ENCODE results near the gene SDC3.

The SDC3 gene

DNA sequence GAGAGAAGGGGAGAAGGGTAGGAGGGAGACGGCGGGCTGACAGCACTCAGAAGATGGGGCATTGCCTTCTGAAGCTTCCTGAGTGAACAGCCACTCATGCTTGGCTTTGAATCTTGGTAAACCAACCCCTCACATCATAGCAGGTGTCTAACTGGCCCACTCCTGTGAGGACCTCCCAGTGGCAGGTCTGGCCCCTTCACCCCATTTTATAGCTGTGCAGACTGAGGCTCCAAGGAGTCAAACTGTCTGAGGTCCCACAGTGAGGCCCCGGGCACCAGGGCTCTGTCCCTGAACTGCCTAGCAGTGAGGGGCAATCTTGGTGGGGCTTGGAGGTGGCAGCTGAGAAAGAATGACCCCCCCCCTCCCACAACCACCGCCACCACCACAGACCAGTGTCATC is 41.0 kb downstream of the SDC3 start:
- no peak overlapping the region for H3K4me3 ChIP-seq (ENCODE audit: insufficient read depth in 1 of 2, low read depth in 1 of 2, low read length in 2 of 2)
- DNase-seq: no peak
- no peak overlapping the region for H2BK5ac ChIP-seq (ENCODE audit: low read depth, low read length, poor library complexity, severe bottlenecking)
- no peak overlapping the region for H3K4ac ChIP-seq (ENCODE audit: low read depth in 1 of 2, low read length in 2 of 2)
- no peak overlapping the region for H4K91ac ChIP-seq (ENCODE audit: low read length)
- H4K8ac ChIP-seq (ENCODE audit: low read length): no peak overlapping the region
- peaks cover 2% of the 10 kb centered on the region for H3K79me1 ChIP-seq (replicated peaks; ENCODE audit: low read length, poor library complexity, severe bottlenecking)
- no peak overlapping the region for H3K18ac ChIP-seq (ENCODE audit: low read depth in 1 of 2, low read length in 2 of 2)
- H3K14ac ChIP-seq (ENCODE audit: low read length in 2 of 2): no peak overlapping the region
- H3K4me2 ChIP-seq (ENCODE audit: low read length, poor library complexity, severe bottlenecking): no peak overlapping the region
- no peak overlapping the region for H2BK120ac ChIP-seq (ENCODE audit: low read depth, low read length)
- H2AFZ ChIP-seq (ENCODE audit: low read depth, low read length): no peak overlapping the region
- 80% methylated on average over 1 of the region's 4 CpGs for WGBS
- no peak overlapping the region for H2BK12ac ChIP-seq (ENCODE audit: low read length in 2 of 2)
- H3K9me3 ChIP-seq (ENCODE audit: control insufficient read depth, low read length): peaks cover 8% of the 10 kb centered on the region
- H3K27ac ChIP-seq (ENCODE audit: low read length, poor library complexity, severe bottlenecking): no peak overlapping the region
- no peaks in the 10 kb centered on the region for H3K4me1 ChIP-seq (ENCODE audit: control insufficient read depth, insufficient read depth, low read depth, low read length)
- no peak overlapping the region for H2BK15ac ChIP-seq (ENCODE audit: low read depth, poor library complexity, severe bottlenecking)
- no peak overlapping the region for H2AK5ac ChIP-seq (ENCODE audit: low read length, severe bottlenecking)
- H3K36me3 ChIP-seq (ENCODE audit: control insufficient read depth in 1 of 2, insufficient read depth in 2 of 2, low read depth in 1 of 2, low read length in 2 of 2): peaks cover 9 to 24% of the 10 kb centered on the region in 2 experiments
- no peak overlapping the region for H3K23ac ChIP-seq (ENCODE audit: low read length in 2 of 2)
- H3K27me3 ChIP-seq (ENCODE audit: control insufficient read depth in 1 of 2, insufficient read depth in 1 of 2, low read length in 2 of 2): peaks cover 0 to 8% of the 10 kb centered on the region in 2 experiments
- no peak overlapping the region for H3K9ac ChIP-seq (ENCODE audit: low read length)

DNA sequence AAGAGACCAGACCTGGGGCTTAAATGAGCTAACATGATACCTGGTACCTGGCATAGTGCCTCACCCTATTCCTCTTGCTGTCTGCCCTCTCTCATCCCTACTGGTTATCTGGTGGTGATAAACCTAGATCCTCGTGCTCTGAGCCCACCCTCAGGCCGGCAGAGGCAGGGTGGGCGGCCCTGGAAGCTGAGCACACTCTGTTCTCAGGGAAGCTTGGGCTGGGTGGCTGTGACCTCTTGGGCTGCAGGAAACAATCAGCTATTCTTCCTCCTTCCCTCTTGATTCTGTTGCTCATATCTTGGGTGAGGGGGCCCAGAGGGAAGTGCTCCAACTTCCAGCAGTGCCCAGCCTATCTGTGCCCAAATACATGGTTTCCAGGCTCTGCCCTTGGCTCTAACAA is 42.0 kb downstream of the SDC3 start:
- Histone ChIP-seq H3K4me2 (ENCODE audit: low read length, poor library complexity, severe bottlenecking) (no peak overlapping the region), H3K4me1 (ENCODE audit: control insufficient read depth, insufficient read depth, low read depth, low read length) (no peaks in the 10 kb centered on the region), H3K18ac (ENCODE audit: low read depth in 1 of 2, low read length in 2 of 2) (no peak overlapping the region), H2BK12ac (ENCODE audit: low read length in 2 of 2) (no peak overlapping the region), H3K9ac (ENCODE audit: low read length) (no peak overlapping the region), H3K27me3 (ENCODE audit: control insufficient read depth in 1 of 2, insufficient read depth in 1 of 2, low read length in 2 of 2) (peaks cover 0 to 8% of the 10 kb centered on the region in 2 experiments), H3K79me1 (replicated peaks; ENCODE audit: low read length, poor library complexity, severe bottlenecking) (peaks cover 2% of the 10 kb centered on the region), H3K36me3 (ENCODE audit: control insufficient read depth in 1 of 2, insufficient read depth in 2 of 2, low read depth in 1 of 2, low read length in 2 of 2) (peaks cover 0 to 15% of the 10 kb centered on the region in 2 experiments), H3K4ac (ENCODE audit: low read depth in 1 of 2, low read length in 2 of 2) (no peak overlapping the region), H2BK120ac (ENCODE audit: low read depth, low read length) (no peak overlapping the region), H3K4me3 (ENCODE audit: insufficient read depth in 1 of 2, low read depth in 1 of 2, low read length in 2 of 2) (no peak overlapping the region), H2BK5ac (ENCODE audit: low read depth, low read length, poor library complexity, severe bottlenecking) (no peak overlapping the region), H2AK5ac (ENCODE audit: low read length, severe bottlenecking) (no peak overlapping the region), H2BK15ac (ENCODE audit: low read depth, poor library complexity, severe bottlenecking) (no peak overlapping the region), H4K91ac (ENCODE audit: low read length) (no peak overlapping the region), H3K9me3 (ENCODE audit: control insufficient read depth, low read length) (no peaks in the 10 kb centered on the region), H3K23ac (ENCODE audit: low read length in 2 of 2) (no peak overlapping the region), H4K8ac (ENCODE audit: low read length) (no peak overlapping the region), H3K14ac (ENCODE audit: low read length in 2 of 2) (no peak overlapping the region), H3K27ac (ENCODE audit: low read length, poor library complexity, severe bottlenecking) (no peak overlapping the region), H2AFZ (ENCODE audit: low read depth, low read length) (no peak overlapping the region)
- DNase-seq: no peak
- WGBS: 89% methylated on average over 3 of the region's 3 CpGs

DNA sequence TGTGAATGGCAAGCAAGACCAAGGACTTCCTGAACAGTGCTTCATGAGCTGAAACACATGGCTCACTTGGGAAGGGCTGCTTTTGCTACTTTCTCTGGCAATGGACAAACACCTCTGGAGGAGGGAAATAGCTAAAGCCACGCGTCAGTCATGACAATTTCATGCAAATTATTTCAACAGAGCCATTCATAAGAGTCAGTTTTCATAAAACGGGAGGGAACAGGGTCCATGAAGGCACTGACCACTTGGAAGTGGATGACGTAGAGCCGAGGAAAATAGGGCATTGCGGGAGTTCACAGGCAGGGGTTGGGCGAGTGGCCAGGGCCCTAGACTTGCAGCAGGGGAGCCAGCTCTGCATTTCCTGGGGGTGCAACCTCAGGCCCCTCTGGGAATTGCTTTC is 43.9 kb downstream of the SDC3 start:
- Histone ChIP-seq H3K18ac (ENCODE audit: low read depth in 1 of 2, low read length in 2 of 2) (no peak overlapping the region), H4K91ac (ENCODE audit: low read length) (no peak overlapping the region), H4K8ac (ENCODE audit: low read length) (no peak overlapping the region), H3K4ac (ENCODE audit: low read depth in 1 of 2, low read length in 2 of 2) (no peak overlapping the region), H3K4me3 (ENCODE audit: insufficient read depth in 1 of 2, low read depth in 1 of 2, low read length in 2 of 2) (no peak overlapping the region), H3K23ac (ENCODE audit: low read length in 2 of 2) (no peak overlapping the region), H3K9me3 (ENCODE audit: control insufficient read depth, low read length) (no peaks in the 10 kb centered on the region), H3K36me3 (ENCODE audit: control insufficient read depth in 1 of 2, insufficient read depth in 2 of 2, low read depth in 1 of 2, low read length in 2 of 2) (no peaks in the 10 kb centered on the region), H3K79me1 (replicated peaks; ENCODE audit: low read length, poor library complexity, severe bottlenecking) (no peaks in the 10 kb centered on the region), H2BK15ac (ENCODE audit: low read depth, poor library complexity, severe bottlenecking) (no peak overlapping the region), H2BK5ac (ENCODE audit: low read depth, low read length, poor library complexity, severe bottlenecking) (no peak overlapping the region), H2AK5ac (ENCODE audit: low read length, severe bottlenecking) (no peak overlapping the region), H2BK12ac (ENCODE audit: low read length in 2 of 2) (no peak overlapping the region), H3K27me3 (ENCODE audit: control insufficient read depth in 1 of 2, insufficient read depth in 1 of 2, low read length in 2 of 2) (peaks cover 0 to 8% of the 10 kb centered on the region in 2 experiments), H2AFZ (ENCODE audit: low read depth, low read length) (no peak overlapping the region), H3K14ac (ENCODE audit: low read length in 2 of 2) (no peak overlapping the region), H2BK120ac (ENCODE audit: low read depth, low read length) (no peak overlapping the region), H3K4me2 (ENCODE audit: low read length, poor library complexity, severe bottlenecking) (no peak overlapping the region), H3K27ac (ENCODE audit: low read length, poor library complexity, severe bottlenecking) (no peak overlapping the region), H3K9ac (ENCODE audit: low read length) (no peak overlapping the region), H3K4me1 (ENCODE audit: control insufficient read depth, insufficient read depth, low read depth, low read length) (no peaks in the 10 kb centered on the region)
- WGBS: 92% methylated on average over 7 of the region's 7 CpGs
- DNase-seq: no peak

DNA sequence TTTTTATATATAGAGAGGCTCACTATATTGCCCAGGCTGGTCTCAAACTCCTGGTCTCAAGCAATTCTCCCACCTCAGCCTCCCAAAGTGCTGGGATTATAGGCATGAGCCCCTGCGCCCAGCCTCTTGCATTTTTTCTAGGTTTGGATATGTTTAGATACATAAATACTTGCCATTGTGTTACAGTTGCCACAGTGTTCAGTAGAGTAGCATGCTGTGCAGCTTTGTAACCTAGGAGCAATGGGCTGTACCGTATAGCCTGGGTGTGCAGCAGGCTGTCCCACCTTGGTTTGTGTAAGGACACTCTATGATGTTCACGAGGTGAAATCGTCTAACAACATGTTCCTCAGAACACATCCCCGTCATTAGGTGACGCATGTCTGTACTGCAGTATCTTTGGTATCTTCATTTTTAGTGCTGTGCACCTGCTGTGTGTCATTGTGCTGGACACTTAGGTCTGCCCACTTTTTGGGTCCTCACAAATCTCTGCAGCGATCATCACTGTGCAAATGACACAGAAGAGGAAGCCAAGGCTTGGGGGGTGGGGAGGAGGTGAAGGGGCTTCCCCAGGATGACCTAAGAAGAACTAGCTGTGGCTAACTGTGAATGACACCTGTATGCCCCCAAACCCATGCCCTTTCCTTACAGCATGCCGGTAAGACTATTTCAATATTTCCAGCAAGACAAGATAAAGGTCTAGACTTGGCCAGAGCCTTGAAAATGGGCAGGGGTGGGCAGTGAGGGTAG is 44.5 kb downstream of the SDC3 start:
- Histone ChIP-seq H2BK12ac (ENCODE audit: low read length in 2 of 2) (no peak overlapping the region), H3K4me2 (ENCODE audit: low read length, poor library complexity, severe bottlenecking) (no peak overlapping the region), H3K18ac (ENCODE audit: low read depth in 1 of 2, low read length in 2 of 2) (no peak overlapping the region), H3K14ac (ENCODE audit: low read length in 2 of 2) (no peak overlapping the region), H3K27ac (ENCODE audit: low read length, poor library complexity, severe bottlenecking) (no peak overlapping the region), H3K4me1 (ENCODE audit: control insufficient read depth, insufficient read depth, low read depth, low read length) (peaks cover 4% of the 10 kb centered on the region), H3K79me1 (replicated peaks; ENCODE audit: low read length, poor library complexity, severe bottlenecking) (no peaks in the 10 kb centered on the region), H2AFZ (ENCODE audit: low read depth, low read length) (no peak overlapping the region), H3K9me3 (ENCODE audit: control insufficient read depth, low read length) (no peaks in the 10 kb centered on the region), H2BK120ac (ENCODE audit: low read depth, low read length) (no peak overlapping the region), H3K36me3 (ENCODE audit: control insufficient read depth in 1 of 2, insufficient read depth in 2 of 2, low read depth in 1 of 2, low read length in 2 of 2) (no peaks in the 10 kb centered on the region), H2BK5ac (ENCODE audit: low read depth, low read length, poor library complexity, severe bottlenecking) (no peak overlapping the region), H4K91ac (ENCODE audit: low read length) (no peak overlapping the region), H3K4me3 (ENCODE audit: insufficient read depth in 1 of 2, low read depth in 1 of 2, low read length in 2 of 2) (no peak overlapping the region), H4K8ac (ENCODE audit: low read length) (no peak overlapping the region), H2AK5ac (ENCODE audit: low read length, severe bottlenecking) (no peak overlapping the region), H3K27me3 (ENCODE audit: control insufficient read depth in 1 of 2, insufficient read depth in 1 of 2, low read length in 2 of 2) (peaks cover 0 to 8% of the 10 kb centered on the region in 2 experiments), H3K4ac (ENCODE audit: low read depth in 1 of 2, low read length in 2 of 2) (no peak overlapping the region), H3K9ac (ENCODE audit: low read length) (no peak overlapping the region), H2BK15ac (ENCODE audit: low read depth, poor library complexity, severe bottlenecking) (no peak overlapping the region), H3K23ac (ENCODE audit: low read length in 2 of 2) (no peak overlapping the region)
- no peak for DNase-seq
- 85% methylated on average over 7 of the region's 8 CpGs for WGBS

Data from mesenchymal stem cell (in vitro differentiated cells and primary cell).